Caco-2 (cell line): ENCODE data around the gene DENND1A. TPM values are rescaled to one million over a fixed set of nuclear protein-coding genes. Genes with fewer than 3 reads are reported as not detected.

Experiments
- BruUV-seq: library from RNA; stranded (reverse); fragments of 400-500 nt; replicated peaks from 2 replicates; lab custom pipeline; 2021; lab: Mats Ljungman, UMichigan
- CTCF ChIA-PET: fragments of 300-600 bp; sonication (Branson Sonifier 250); formaldehyde crosslinking; loops from one replicate; lab custom pipeline; 2022; ENCODE audit warnings: antibody characterized with exemption; lab: Charles Lee
- POLR2A ChIA-PET: fragments of 300-600 bp; sonication (Branson Sonifier 250); formaldehyde crosslinking; loops from one replicate; lab custom pipeline; 2022; ENCODE audit warnings: antibody characterized with exemption; lab: Charles Lee
- DNase-seq, 2 experiments: peaks; one replicate each; pipeline versions ENCODE4 v3.0.0 to v3.0.0-alpha.2; 2020 to 2022
- H3K27me3 ChIP-seq: replicated peaks from 2 replicates; pipeline ENCODE4 v1.6.0; 2011; ENCODE audit warnings: low read length; ENCODE audit not compliant: control insufficient read depth, insufficient read depth
- H3K36me3 ChIP-seq: 2 replicates; pipeline ENCODE4 v1.5.1; 2011; ENCODE audit warnings: low read length; ENCODE audit not compliant: control insufficient read depth, insufficient read depth
- H3K4me1 ChIP-seq: fragments of 250-450 bp; sonication (Bioruptor Pico); 2 replicates; pipeline ENCODE4 v1.5.1; 2020; ENCODE audit warnings: mild to moderate bottlenecking
- H3K4me3 ChIP-seq: 2 replicates; pipeline ENCODE4 v1.5.1; 2011; ENCODE audit warnings: low read depth, mild to moderate bottlenecking, control low read depth, low read length
- H3K9me3 ChIP-seq: fragments of 250-450 bp; sonication (Bioruptor Pico); 2 replicates; pipeline ENCODE4 v1.5.1; 2020; ENCODE audit warnings: mild to moderate bottlenecking, moderate library complexity
- H3K27ac Mint-ChIP-seq: one replicate; pipeline ENCODE4 v1.8.0; 2022; ENCODE audit warnings: mixed read lengths; ENCODE audit not compliant: unreplicated experiment
- H3K27me3 Mint-ChIP-seq: one replicate; pipeline ENCODE4 v1.8.0; 2022; ENCODE audit warnings: mixed read lengths; ENCODE audit not compliant: insufficient read depth, unreplicated experiment
- H3K36me3 Mint-ChIP-seq: one replicate; pipeline ENCODE4 v1.8.0; 2022; ENCODE audit warnings: mild to moderate bottlenecking, mixed read lengths; ENCODE audit not compliant: insufficient read depth, unreplicated experiment
- H3K4me1 Mint-ChIP-seq: one replicate; pipeline ENCODE4 v1.8.0; 2022; ENCODE audit warnings: low read depth, mixed read lengths; ENCODE audit not compliant: unreplicated experiment
- H3K4me3 Mint-ChIP-seq: one replicate; pipeline ENCODE4 v1.8.0; 2022; ENCODE audit warnings: mild to moderate bottlenecking, moderate library complexity, mixed read lengths; ENCODE audit not compliant: unreplicated experiment
- H3K9me3 Mint-ChIP-seq: one replicate; pipeline ENCODE4 v1.8.0; 2022; ENCODE audit warnings: mixed read lengths; ENCODE audit not compliant: unreplicated experiment
- intact Hi-C: fragments of 100-400 bp; cut with micrococcal nuclease; formaldehyde crosslinking; loops from one replicate; pipeline ENCODE4 v1.10.0; 2022; ENCODE audit not compliant: unreplicated experiment
- total RNA-seq: library from RNA; stranded (reverse); gene quantifications from 2 replicates; pipeline ENCODE4 v1.2.3, GENCODE V29; 2022
- TF ChIP-seq, protein P1 (sequence below), 2 experiments: fragments of 200-600 bp in 1 of 2; IDR thresholded peaks; 1 replicate in 1 of 2; 2 replicates in 1 of 2; pipeline versions ENCODE4 v1.5.1 to v1.8.0; 2011 to 2022; ENCODE audit warnings: antibody characterized with exemption in 1 of 2, control low read depth in 1 of 2, inconsistent platforms in 1 of 2, low read depth in 1 of 2, low read length in 1 of 2, mild to moderate bottlenecking in 1 of 2, moderate library complexity in 1 of 2; ENCODE audit not compliant: insufficient read depth in 1 of 2, severe bottlenecking in 1 of 2, unreplicated experiment in 1 of 2

DENND1A gene
- total RNA-seq, 1 experiment from 2014 or later, result 41.6 TPM

GRCh38 chr9:123368536-123369153 lies 561.3 kb downstream of the DENND1A start:
- H3K27me3 Mint-ChIP-seq, result no peaks in the 10 kb centered on the region
- no peak overlapping the region for H3K27ac Mint-ChIP-seq
- H3K9me3 Mint-ChIP-seq, result no peaks in the 10 kb centered on the region
- intact Hi-C loops, result no loop called here
- peaks cover 18% of the 10 kb centered on the region for H3K4me1 Mint-ChIP-seq
- no peak overlapping the region for H3K4me3 Mint-ChIP-seq
- TF ChIP-seq, protein P1, sequence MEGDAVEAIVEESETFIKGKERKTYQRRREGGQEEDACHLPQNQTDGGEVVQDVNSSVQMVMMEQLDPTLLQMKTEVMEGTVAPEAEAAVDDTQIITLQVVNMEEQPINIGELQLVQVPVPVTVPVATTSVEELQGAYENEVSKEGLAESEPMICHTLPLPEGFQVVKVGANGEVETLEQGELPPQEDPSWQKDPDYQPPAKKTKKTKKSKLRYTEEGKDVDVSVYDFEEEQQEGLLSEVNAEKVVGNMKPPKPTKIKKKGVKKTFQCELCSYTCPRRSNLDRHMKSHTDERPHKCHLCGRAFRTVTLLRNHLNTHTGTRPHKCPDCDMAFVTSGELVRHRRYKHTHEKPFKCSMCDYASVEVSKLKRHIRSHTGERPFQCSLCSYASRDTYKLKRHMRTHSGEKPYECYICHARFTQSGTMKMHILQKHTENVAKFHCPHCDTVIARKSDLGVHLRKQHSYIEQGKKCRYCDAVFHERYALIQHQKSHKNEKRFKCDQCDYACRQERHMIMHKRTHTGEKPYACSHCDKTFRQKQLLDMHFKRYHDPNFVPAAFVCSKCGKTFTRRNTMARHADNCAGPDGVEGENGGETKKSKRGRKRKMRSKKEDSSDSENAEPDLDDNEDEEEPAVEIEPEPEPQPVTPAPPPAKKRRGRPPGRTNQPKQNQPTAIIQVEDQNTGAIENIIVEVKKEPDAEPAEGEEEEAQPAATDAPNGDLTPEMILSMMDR (IDR thresholded peaks at IDR 0.05; ENCODE audit: insufficient read depth in 1 of 2, low read depth in 1 of 2, low read length in 1 of 2, severe bottlenecking in 1 of 2, unreplicated experiment in 1 of 2), result no peak
- H3K36me3 ChIP-seq, result no peaks in the 10 kb centered on the region
- DNase-seq, result no peak
- ChIA-PET CTCF (interaction anchor here (1.1 kb wide), 1 partner anchor 19 kb away, joined by 3 read pairs; no protein-coding TSS in a partner anchor), POLR2A (no interaction called here)
- H3K27me3 ChIP-seq, result no peaks in the 10 kb centered on the region
- BruUV-seq, result no TSS peak
- H3K4me1 ChIP-seq, result peaks cover 1% of the 10 kb centered on the region
- no peak overlapping the region for H3K4me3 ChIP-seq
- no peaks in the 10 kb centered on the region for H3K9me3 ChIP-seq
- H3K36me3 Mint-ChIP-seq, result peaks cover 10% of the 10 kb centered on the region

GRCh38 chr9:123368023-123368422 lies 561.9 kb downstream of the DENND1A start:
- TF ChIP-seq, protein P1 (IDR thresholded peaks at IDR 0.05; ENCODE audit: insufficient read depth in 1 of 2, low read depth in 1 of 2, low read length in 1 of 2, severe bottlenecking in 1 of 2, unreplicated experiment in 1 of 2), result no peak
- Mint-ChIP-seq H3K4me3 (no peak overlapping the region), H3K9me3 (no peaks in the 10 kb centered on the region), H3K36me3 (peaks cover 10% of the 10 kb centered on the region), H3K27ac (no peak overlapping the region), H3K4me1 (peaks cover 18% of the 10 kb centered on the region), H3K27me3 (no peaks in the 10 kb centered on the region)
- Histone ChIP-seq H3K9me3 (no peaks in the 10 kb centered on the region), H3K27me3 (no peaks in the 10 kb centered on the region), H3K4me1 (no peaks in the 10 kb centered on the region), H3K36me3 (no peaks in the 10 kb centered on the region), H3K4me3 (no peak overlapping the region)
- CTCF ChIA-PET, result interaction anchor here (1.1 kb wide), 1 partner anchor 18 kb away, joined by 3 read pairs; no protein-coding TSS in a partner anchor
- POLR2A ChIA-PET, result no interaction called here
- intact Hi-C loops, result no loop called here
- no TSS peak for BruUV-seq
- DNase-seq, result no peak

- Mint-ChIP-seq H3K4me1 (peaks cover 11% of the 10 kb centered on the region), H3K9me3 (no peaks in the 10 kb centered on the region), H3K36me3 (peaks cover under 1% of the 10 kb centered on the region), H3K4me3 (no peak overlapping the region), H3K27ac (no peak overlapping the region), H3K27me3 (no peaks in the 10 kb centered on the region)
- Histone ChIP-seq H3K9me3 (no peaks in the 10 kb centered on the region), H3K27me3 (no peaks in the 10 kb centered on the region), H3K36me3 (no peaks in the 10 kb centered on the region), H3K4me1 (peaks cover 3% of the 10 kb centered on the region), H3K4me3 (no peak overlapping the region)
- TF ChIP-seq, protein P1 (IDR thresholded peaks at IDR 0.05; ENCODE audit: insufficient read depth in 1 of 2, low read depth in 1 of 2, low read length in 1 of 2, severe bottlenecking in 1 of 2, unreplicated experiment in 1 of 2), result no peak
- intact Hi-C loops, result no loop called here
- DNase-seq, result no peak
- ChIA-PET POLR2A (no interaction called here), CTCF (no interaction called here)
- BruUV-seq, result no TSS peak
Measured at GRCh38 chr9:123365881-123366528, 563.9 kb downstream of the DENND1A start.
